ENCODE results near the gene SDC1. TPM values are rescaled to one million over a fixed set of nuclear protein-coding genes. Genes with fewer than 3 reads are reported as not detected.

Gene SDC1
- total RNA-seq, 4 donors from 2014 or later: 0.50 to 5.4 (median 1.6) TPM

DNA sequence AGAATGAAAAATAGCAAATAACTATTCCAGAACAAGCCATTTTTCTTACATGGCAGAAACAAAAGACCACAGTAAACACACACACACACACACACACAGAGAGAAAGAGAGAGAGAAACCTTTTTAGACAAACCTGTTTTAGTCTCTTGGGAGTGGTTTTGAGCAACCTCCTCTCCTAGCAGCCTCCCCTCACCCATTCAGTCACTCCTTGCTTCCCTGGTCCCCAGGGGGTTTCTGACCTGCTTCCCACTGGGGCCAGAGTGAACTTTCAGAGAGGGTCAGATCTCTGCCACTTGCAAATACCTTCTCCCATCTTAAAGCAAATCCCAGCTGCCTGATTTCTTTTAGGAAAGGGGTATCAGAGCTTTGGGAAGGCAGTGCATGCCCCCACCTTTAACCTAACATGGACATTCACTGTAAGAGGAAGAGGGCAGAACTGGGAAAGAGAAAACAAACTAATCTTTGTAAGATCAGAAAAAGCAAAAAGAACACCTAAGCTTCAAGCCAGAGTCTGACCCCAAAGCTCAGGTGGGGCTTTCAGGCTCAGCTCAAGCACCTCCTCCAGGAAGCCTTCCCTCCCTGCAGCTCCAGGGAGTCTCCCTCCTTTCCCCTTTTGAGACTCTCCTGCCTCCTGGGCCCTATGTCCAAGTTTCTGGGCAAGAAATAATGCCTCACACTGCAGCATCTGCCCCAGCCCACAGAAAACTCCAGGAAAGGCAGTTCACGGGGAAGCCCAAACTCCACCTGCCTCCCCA lies 2.7 kb downstream of the SDC1 start:
- TF ChIP-seq, protein P1, sequence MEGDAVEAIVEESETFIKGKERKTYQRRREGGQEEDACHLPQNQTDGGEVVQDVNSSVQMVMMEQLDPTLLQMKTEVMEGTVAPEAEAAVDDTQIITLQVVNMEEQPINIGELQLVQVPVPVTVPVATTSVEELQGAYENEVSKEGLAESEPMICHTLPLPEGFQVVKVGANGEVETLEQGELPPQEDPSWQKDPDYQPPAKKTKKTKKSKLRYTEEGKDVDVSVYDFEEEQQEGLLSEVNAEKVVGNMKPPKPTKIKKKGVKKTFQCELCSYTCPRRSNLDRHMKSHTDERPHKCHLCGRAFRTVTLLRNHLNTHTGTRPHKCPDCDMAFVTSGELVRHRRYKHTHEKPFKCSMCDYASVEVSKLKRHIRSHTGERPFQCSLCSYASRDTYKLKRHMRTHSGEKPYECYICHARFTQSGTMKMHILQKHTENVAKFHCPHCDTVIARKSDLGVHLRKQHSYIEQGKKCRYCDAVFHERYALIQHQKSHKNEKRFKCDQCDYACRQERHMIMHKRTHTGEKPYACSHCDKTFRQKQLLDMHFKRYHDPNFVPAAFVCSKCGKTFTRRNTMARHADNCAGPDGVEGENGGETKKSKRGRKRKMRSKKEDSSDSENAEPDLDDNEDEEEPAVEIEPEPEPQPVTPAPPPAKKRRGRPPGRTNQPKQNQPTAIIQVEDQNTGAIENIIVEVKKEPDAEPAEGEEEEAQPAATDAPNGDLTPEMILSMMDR (IDR thresholded peaks at IDR 0.05): no peak
- no peak for DNase-seq (ENCODE audit: low spot score)
- ATAC-seq (ENCODE audit: low FRiP score): no peak

DNA sequence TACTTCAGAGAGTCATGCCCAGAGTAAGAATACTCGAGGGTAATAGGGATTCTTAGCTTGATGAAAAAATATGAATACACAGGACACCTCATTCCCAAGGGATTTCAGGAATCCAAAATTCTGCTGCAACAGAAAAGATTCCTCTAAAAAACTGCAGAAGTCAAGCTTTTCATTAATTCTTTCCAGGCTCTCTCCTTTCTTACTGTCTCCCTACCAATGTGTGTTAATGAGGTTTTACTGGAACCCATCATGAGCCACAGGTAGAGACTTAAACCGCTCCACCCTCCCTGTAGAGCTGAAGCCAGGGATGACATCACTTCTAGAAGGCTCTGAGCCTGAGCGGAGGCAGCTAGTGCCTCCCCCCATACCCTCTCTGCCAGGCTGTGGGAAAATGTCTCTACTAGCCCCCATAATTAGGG lies 3.4 kb downstream of the SDC1 start:
- DNase-seq (ENCODE audit: low spot score): no peak
- TF ChIP-seq, protein P1 (IDR thresholded peaks at IDR 0.05): no peak
- ATAC-seq (ENCODE audit: low FRiP score): no peak

DNA sequence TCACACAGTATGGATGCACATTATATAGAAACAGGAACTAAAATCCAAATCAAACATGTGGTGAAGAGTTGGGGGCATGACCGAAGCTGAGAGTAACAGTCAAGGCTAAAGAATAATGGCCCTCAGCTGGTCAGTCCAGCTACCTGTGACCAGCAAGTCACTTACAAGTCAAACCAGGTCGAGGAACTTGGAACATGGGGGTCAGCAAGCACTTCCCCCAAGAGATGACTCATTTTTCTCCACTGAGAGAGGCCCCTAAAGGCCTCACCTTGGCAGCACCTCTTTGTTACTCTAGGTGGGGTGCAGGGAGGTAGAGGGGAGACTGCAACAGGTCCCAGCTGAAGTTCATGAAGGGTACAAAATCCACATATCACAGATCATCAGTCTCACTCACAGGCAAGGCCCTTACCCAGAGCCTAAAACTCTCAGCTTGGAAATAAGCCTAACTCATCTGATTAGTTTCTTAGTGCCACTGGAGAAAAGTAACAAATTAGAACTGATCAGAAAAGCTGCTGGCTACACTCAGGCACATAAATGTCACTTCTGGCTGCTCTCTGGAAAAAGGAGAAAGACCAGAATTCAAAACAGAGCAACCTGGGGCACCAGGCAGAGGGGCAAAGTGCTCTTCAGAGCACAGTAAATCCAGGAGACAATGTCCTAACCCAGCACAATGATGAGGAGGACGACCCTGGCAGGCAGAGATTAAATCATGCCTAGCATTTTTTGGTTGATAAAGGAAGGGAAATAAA lies 4.0 kb downstream of the SDC1 start:
- ATAC-seq (ENCODE audit: low FRiP score) (no peak), DNase-seq (ENCODE audit: low spot score) (no peak)
- TF ChIP-seq, protein P1 (IDR thresholded peaks at IDR 0.05): no peak

DNA sequence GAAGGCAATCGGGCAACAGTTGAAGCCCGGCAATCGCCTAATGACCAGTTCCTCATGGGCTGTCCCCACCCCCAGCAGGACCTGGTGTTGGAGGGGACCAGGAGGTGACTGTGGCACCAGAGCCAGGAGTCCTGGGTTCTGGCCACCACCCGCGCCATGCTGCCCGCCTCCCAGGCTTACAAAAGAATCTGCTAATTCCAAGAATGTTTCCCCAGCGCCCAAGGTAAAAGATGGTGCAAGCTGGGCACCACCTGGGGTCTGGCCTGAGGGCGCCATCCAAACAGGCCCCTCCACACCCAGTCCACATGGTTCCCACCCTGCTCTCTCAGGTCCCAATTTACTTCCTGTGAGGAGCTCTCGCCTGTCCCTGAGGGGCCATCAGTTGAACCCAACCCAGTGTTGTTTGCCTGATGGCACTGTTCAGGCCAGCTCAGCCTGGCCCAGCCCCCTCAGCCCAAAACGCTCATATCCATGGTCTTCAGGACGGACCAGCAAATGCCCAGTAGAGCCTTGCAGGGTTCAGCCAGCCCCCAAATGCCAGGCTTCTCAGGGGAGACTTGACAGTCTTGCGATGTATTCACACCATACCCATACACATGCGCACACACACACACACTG lies 5.1 kb downstream of the SDC1 start:
- no peak for ATAC-seq (ENCODE audit: low FRiP score)
- TF ChIP-seq, protein P1 (IDR thresholded peaks at IDR 0.05): no peak
- DNase-seq (ENCODE audit: low spot score): no peak

DNA sequence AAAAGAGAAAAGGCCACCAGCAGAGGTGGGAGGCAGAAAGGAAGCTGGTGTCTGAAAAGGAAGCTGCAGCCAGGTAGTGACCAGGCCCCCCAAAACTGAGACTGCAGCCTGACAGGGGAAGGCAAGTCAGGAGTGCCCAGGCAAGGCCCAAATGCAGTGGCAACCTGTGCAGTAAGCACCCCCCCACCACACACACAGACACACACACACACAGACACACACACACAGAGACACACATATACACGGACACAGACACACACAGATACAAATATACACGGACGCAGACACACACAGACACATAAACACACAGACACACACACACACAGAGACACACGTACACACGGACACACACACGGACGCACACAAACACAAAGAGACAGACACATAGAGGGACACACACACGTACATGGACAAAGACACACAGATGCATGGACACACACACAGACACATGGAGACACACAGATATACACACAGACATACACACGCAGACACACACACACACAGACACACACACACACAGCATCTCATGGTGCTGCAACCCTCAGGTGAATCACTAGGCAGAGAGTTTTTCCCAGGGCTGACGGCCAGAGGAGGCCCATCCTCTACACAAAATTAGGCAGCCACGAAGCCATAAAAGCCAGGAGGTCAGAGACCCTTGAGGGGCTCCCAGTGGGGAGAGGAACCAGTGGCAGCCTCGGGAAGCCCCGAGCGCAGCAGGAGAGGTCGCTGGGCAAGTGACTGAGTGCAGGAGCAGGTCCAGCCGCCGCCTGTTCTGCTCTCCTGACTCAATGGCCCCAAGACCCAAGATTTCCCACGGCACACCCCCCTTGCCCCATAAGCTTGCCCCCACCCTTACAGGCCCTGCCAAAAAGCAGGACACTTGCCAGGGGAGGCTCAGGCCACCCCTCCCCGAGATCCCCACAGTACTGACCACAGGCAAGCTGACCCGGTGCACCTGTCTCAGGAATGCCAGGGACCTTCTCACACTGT lies 6.3 kb downstream of the SDC1 start:
- TF ChIP-seq, protein P1 (IDR thresholded peaks at IDR 0.05): no peak
- no peak for DNase-seq (ENCODE audit: low spot score)
- ATAC-seq (ENCODE audit: low FRiP score): no peak
